Adrenal gland (tissue), 5 donors: Measurements from ENCODE around the gene NUFIP2.

ENCODE experiments used
- POLR2A ChIP-seq, 2 donors: fragments of 450-650 bp; IDR thresholded peaks; one replicate each; pipeline ENCODE4 v1.6.1; 2017; ENCODE audit warnings: antibody characterized with exemption in 2 of 2, mild to moderate bottlenecking in 2 of 2, moderate library complexity in 1 of 2
- TF ChIP-seq, protein P1 (sequence below), 6 experiments: fragments of 450-650 bp in 4 of 6; fragments of 200-600 bp in 2 of 6; sonication (generic) in 1 of 6; IDR thresholded peaks; 1 replicate in 5 of 6; 2 replicates in 1 of 6; pipeline versions ENCODE4 v1.5.1 to v1.8.0; 2016 to 2021; ENCODE audit warnings: antibody characterized with exemption in 6 of 6, mild to moderate bottlenecking in 2 of 6, moderate library complexity in 1 of 6
- donor health status: DM: no; HTN: no; CAD: no.

DNA sequence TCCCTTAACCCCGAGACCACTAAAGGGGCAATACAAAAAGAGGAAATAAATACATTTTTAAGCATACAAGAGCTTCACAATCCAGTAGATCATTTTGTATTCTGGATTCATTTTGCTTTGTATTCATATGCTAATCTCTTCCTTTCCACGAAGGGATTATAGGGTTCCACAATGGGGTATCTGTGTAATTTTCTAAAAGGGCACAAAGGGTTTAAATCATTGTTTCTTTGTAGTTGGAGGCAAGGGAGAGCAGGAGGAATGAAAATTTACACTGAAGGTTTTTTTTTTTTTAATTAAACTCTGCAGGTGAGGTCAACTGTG lies 592 bp upstream of the NUFIP2 start:
- TF ChIP-seq, protein P1, sequence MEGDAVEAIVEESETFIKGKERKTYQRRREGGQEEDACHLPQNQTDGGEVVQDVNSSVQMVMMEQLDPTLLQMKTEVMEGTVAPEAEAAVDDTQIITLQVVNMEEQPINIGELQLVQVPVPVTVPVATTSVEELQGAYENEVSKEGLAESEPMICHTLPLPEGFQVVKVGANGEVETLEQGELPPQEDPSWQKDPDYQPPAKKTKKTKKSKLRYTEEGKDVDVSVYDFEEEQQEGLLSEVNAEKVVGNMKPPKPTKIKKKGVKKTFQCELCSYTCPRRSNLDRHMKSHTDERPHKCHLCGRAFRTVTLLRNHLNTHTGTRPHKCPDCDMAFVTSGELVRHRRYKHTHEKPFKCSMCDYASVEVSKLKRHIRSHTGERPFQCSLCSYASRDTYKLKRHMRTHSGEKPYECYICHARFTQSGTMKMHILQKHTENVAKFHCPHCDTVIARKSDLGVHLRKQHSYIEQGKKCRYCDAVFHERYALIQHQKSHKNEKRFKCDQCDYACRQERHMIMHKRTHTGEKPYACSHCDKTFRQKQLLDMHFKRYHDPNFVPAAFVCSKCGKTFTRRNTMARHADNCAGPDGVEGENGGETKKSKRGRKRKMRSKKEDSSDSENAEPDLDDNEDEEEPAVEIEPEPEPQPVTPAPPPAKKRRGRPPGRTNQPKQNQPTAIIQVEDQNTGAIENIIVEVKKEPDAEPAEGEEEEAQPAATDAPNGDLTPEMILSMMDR (IDR thresholded peaks at IDR 0.05) = no peak
- no peak for TF ChIP-seq POLR2A (IDR thresholded peaks at IDR 0.05)
